Spinal cord (tissue), 10 donors: ENCODE results near the gene PCDHB8. TPM values are rescaled to one million over a fixed set of nuclear protein-coding genes. Genes with fewer than 3 reads are reported as not detected.
"Not testable (repeated sequence)": the region's sequence is repeated elsewhere in the genome, so short reads cannot be mapped to it uniquely, and the experiment has no call there.

Experiments
- DNase-seq, 6 donors: peaks; one replicate each; pipeline versions ENCODE4 v3.0.0 to v3.0.0-alpha.2; 2013 to 2015; ENCODE audit warnings: low spot score in 6 of 6, low read depth in 4 of 6
- H3K27ac ChIP-seq: one replicate; pipeline ENCODE4 v1.5.1; 2013; ENCODE audit warnings: low read depth, low read length, control low read depth
- H3K27me3 ChIP-seq: one replicate; pipeline ENCODE4 v1.6.1; 2013; ENCODE audit warnings: low read length; ENCODE audit not compliant: control insufficient read depth, insufficient read depth
- H3K36me3 ChIP-seq: one replicate; pipeline ENCODE4 v1.6.1; 2013; ENCODE audit warnings: low read length; ENCODE audit not compliant: control insufficient read depth, insufficient read depth
- H3K4me1 ChIP-seq: one replicate; pipeline ENCODE4 v1.6.1; 2013; ENCODE audit warnings: low read length; ENCODE audit not compliant: control insufficient read depth, insufficient read depth
- H3K4me3 ChIP-seq: one replicate; pipeline ENCODE4 v1.5.1; 2013; ENCODE audit warnings: low read depth, low read length, control low read depth
- H3K9me3 ChIP-seq: one replicate; pipeline ENCODE4 v1.6.1; 2013; ENCODE audit warnings: low read length; ENCODE audit not compliant: control insufficient read depth, insufficient read depth
- WGBS: methylation state at CpG from one replicate; pipeline ENCODE4 v1.1.5; 2013; ENCODE audit warnings: missing lambda C conversion rate; ENCODE audit not compliant: insufficient coverage; 5-methylcytosine and 5-hydroxymethylcytosine counted together
- polyA plus RNA-seq, 2 donors: library from polyadenylated mRNA; unstranded; fragments of 120-200 nt; gene quantifications; one replicate each; pipeline ENCODE4 v1.2.1, GENCODE V29; 2013; ENCODE audit not compliant: insufficient read length in 2 of 2
- total RNA-seq, 2 donors: library from RNA; depleted of rRNA in 1 of 2; stranded (reverse); fragments of 120-200 nt in 1 of 2; fragments of >200 nt in 1 of 2; gene quantifications; one replicate each; pipeline versions ENCODE4 v1.2.3 to v1.2.4, GENCODE V29; 2013 to 2014
- donor health status: healthy.

Gene PCDHB8
- total and polyA plus RNA-seq, 4 donors: 1.7 to 3.0 (median 2.0) TPM

- H3K36me3 ChIP-seq, H3K4me3 ChIP-seq, H3K27me3 ChIP-seq, H3K27ac ChIP-seq, DNase-seq, H3K4me1 ChIP-seq: not testable (repeated sequence)
- 14% methylated on average over 10 of the region's 38 CpGs for WGBS
- H3K9me3 ChIP-seq: peaks cover 16% of the 10 kb centered on the region
Observed at GRCh38 chr5:141201126-141201525, 23.5 kb downstream of the PCDHB8 start.

- H3K9me3 ChIP-seq: peaks cover 14% of the 10 kb centered on the region
- not testable (repeated sequence) for H3K4me3 ChIP-seq, DNase-seq, H3K4me1 ChIP-seq, H3K27ac ChIP-seq, H3K36me3 ChIP-seq, H3K27me3 ChIP-seq
- WGBS: 25% methylated on average over 23 of the region's 35 CpGs
Observed at GRCh38 chr5:141201646-141202045, 24.1 kb downstream of the PCDHB8 start.

GRCh38 chr5:141208478-141208877, 30.9 kb downstream of the PCDHB8 start, which contains the start of gene PCDHB12:
TSS of gene PCDHB12 (plus strand) at chr5:141208719. CDS start at chr5:141208908, 189 bp downstream.
- H3K27me3 ChIP-seq: no peaks in the 10 kb centered on the region
- H3K36me3 ChIP-seq: no peaks in the 10 kb centered on the region
- no peaks in the 10 kb centered on the region for H3K4me1 ChIP-seq
- 15% methylated on average over 9 of the region's 11 CpGs for WGBS
- H3K4me3 ChIP-seq: peak within 1 kb of the TSS; percentile 2
- peaks cover 11% of the 10 kb centered on the region for H3K9me3 ChIP-seq
- DNase-seq: peak in 2 of 6 donors; percentile 30 to 41
- H3K27ac ChIP-seq: no peak within 1 kb of the TSS

GRCh38 chr5:141210281-141210680, 32.7 kb downstream of the PCDHB8 start:
- WGBS: 25% methylated on average over 19 of the region's 39 CpGs
- not testable (repeated sequence) for DNase-seq, H3K36me3 ChIP-seq, H3K4me1 ChIP-seq, H3K4me3 ChIP-seq, H3K27me3 ChIP-seq, H3K27ac ChIP-seq
- peaks cover 12% of the 10 kb centered on the region for H3K9me3 ChIP-seq

DNA sequence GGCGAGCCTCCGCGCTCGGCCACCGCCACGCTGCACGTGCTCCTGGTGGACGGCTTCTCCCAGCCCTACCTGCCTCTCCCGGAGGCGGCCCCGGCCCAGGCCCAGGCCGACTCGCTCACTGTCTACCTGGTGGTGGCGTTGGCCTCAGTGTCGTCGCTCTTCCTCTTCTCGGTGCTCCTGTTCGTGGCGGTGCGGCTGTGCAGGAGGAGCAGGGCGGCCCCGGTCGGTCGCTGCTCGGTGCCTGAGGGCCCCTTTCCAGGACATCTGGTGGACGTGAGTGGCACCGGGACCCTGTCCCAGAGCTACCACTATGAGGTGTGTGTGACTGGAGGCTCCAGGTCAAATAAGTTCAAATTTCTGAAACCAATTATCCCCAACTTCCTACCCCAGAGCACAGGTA, 33.3 kb downstream of the PCDHB8 start:
- WGBS: 19% methylated on average over 13 of the region's 27 CpGs

GRCh38 chr5:141213656-141214339, 36.2 kb downstream of the PCDHB8 start, which contains the start of gene PCDHB13:
TSS of gene PCDHB13 (plus strand) at chr5:141213919. CDS start at chr5:141214124, 205 bp downstream.
- WGBS: no CpG with 5 or more reads among the region's 18 CpGs

More for the DNA sequence above, 33.3 kb downstream of the PCDHB8 start:
- H3K27ac ChIP-seq, DNase-seq, H3K4me3 ChIP-seq, H3K4me1 ChIP-seq, H3K36me3 ChIP-seq, H3K27me3 ChIP-seq: not testable (repeated sequence)
- peaks cover 12% of the 10 kb centered on the region for H3K9me3 ChIP-seq

DNA sequence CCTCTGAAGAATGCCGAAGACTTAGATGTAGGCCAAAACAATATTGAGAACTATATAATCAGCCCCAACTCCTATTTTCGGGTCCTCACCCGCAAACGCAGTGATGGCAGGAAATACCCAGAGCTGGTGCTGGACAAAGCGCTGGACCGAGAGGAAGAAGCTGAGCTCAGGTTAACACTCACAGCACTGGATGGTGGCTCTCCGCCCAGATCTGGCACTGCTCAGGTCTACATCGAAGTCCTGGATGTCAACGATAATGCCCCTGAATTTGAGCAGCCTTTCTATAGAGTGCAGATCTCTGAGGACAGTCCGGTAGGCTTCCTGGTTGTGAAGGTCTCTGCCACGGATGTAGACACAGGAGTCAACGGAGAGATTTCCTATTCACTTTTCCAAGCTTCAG, 37.0 kb downstream of the PCDHB8 start:
- not testable (repeated sequence) for H3K36me3 ChIP-seq, H3K4me1 ChIP-seq, H3K27ac ChIP-seq, H3K27me3 ChIP-seq, H3K4me3 ChIP-seq, DNase-seq
- WGBS: 62% methylated on average over 3 of the region's 12 CpGs
- peaks cover 14% of the 10 kb centered on the region for H3K9me3 ChIP-seq

More at GRCh38 chr5:141213656-141214339, 36.2 kb downstream of the PCDHB8 start, which contains the start of gene PCDHB13:
- H3K27me3 ChIP-seq, H3K4me3 ChIP-seq, H3K27ac ChIP-seq, H3K36me3 ChIP-seq, H3K4me1 ChIP-seq: not testable (repeated sequence)
- peaks cover 14% of the 10 kb centered on the region for H3K9me3 ChIP-seq
- DNase-seq: peak in 2 of 6 donors; percentile 23 to 64

DNA sequence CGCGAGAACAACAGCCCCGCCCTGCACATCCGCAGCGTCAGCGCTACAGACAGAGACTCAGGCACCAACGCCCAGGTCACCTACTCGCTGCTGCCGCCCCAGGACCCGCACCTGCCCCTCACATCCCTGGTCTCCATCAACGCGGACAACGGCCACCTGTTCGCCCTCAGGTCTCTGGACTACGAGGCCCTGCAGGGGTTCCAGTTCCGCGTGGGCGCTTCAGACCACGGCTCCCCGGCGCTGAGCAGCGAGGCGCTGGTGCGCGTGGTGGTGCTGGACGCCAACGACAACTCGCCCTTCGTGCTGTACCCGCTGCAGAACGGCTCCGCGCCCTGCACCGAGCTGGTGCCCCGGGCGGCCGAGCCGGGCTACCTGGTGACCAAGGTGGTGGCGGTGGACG, 37.9 kb downstream of the PCDHB8 start:
- not testable (repeated sequence) for H3K36me3 ChIP-seq, H3K4me3 ChIP-seq, H3K27ac ChIP-seq, H3K4me1 ChIP-seq, DNase-seq, H3K27me3 ChIP-seq
- peaks cover 16% of the 10 kb centered on the region for H3K9me3 ChIP-seq
- WGBS: 25% methylated on average over 25 of the region's 40 CpGs

GRCh38 chr5:141216035-141216434, 38.4 kb downstream of the PCDHB8 start:
- H3K4me3 ChIP-seq, H3K27ac ChIP-seq, H3K4me1 ChIP-seq, H3K36me3 ChIP-seq, DNase-seq, H3K27me3 ChIP-seq: not testable (repeated sequence)
- H3K9me3 ChIP-seq: peaks cover 17% of the 10 kb centered on the region
- WGBS: no CpG with 5 or more reads among the region's 26 CpGs
